GM19467 (cell line): ENCODE data around the gene C1QTNF1.

Experiments used
- ATAC-seq: cut with Tn5 transposase; IDR thresholded peaks from one replicate; pipeline ENCODE4 v1.9.1; 2021; ENCODE audit warnings: mild to moderate bottlenecking, moderate library complexity; ENCODE audit not compliant: unreplicated experiment

The C1QTNF1 gene

DNA sequence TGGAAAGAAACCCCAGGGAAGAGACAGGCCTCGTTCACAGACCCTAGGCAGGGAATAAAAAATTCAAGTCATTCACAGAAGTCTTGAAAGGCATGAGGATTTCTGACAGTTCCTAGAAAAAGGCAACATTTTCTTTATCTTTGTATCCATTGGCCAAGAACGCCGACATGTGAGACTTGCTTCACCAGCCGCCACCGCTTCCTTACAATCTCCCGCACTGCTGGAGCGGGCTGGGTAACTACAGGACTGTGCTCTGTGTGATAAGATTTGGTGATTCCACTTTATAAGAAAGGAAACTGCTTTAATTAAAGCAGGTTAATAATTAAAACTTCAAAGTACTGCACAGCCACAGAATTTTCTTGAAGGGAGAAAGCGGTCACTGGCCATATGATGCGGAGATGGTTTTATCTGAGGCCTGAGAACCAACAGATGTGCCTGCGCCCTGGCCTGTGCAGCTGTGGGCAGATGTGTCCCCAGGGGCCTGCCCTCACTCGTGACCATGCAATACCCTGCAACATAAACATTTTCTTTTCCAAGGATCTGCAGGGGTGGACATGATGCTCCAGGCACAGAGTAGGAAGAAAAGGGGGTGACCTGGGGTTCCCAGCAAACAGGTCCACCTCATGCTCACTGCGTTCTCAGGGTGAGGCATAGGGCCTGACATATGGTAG lies 31.3 kb upstream of the C1QTNF1 start:
- ATAC-seq: no peak

GRCh38 chr17:78993241-78993956 lies 30.6 kb upstream of the C1QTNF1 start:
- no peak for ATAC-seq

DNA sequence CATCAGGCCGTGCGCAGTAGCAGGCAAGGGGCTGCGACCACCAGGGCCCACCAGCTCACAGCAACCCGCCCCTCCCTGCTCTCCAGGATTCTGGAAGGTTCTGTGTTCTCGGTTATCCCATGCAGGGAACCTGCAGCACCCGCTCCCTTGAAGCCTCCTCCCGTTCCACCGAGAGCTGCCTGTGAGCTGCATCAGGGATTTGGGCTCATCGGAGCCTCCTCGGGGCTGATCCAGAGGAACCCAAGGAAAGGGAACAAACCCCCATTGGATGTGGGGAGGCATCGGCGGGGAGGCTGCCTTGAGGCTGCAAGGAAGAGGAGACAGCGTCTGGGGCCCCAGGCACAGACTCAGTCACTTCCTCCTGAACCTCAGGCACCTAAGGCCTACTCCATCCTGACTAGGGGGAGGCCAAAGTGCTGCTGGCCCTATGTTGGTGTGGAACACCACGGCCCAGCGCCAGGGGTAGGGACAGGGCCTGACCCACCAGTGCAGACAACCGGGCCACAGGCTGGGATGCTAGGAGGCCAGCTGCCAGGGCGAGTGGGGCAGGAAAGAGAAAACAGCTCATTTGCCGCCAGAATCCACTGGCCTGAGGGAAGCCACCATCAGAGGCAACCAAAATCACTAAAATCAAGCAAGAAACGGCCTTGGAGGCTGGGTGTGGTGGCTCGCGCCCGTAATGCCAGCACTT lies 29.8 kb upstream of the C1QTNF1 start:
- ATAC-seq: no peak

- ATAC-seq: no peak
Observed at GRCh38 chr17:78995022-78995760, 28.8 kb upstream of the C1QTNF1 start.

DNA sequence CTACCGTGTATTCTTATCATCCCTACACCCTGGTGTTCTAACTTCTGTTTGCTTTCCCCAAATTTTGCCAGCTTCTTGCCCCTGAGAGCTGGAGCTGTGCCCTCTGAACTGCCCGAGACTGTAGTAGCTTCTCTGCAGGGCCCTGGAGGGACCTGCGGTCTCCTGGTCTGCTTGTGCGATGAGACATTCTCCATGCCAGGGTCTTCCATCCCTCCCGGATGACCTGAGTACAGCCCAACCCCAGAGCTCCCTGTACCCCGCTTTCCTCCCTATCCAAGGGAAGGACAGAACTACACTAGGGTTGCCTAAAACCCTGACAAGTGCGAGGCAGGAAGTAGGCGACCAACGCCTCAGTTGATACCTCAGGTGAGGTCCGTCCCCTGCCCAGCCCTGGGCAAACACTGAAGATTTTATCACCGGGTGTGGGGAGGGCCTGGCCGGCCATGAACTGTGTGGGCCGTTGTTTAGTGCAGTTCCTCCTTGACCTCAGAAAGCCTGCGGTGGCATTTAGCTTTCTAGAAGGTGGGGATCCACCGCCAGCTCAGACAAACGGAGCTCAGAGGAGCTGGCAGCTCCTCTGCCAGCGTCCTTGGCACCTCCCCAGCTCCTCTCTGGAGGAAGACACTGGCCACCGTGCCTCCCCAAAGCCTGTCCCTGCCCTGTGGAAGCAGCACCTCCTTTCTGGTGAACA lies 28.1 kb upstream of the C1QTNF1 start:
- no peak for ATAC-seq

DNA sequence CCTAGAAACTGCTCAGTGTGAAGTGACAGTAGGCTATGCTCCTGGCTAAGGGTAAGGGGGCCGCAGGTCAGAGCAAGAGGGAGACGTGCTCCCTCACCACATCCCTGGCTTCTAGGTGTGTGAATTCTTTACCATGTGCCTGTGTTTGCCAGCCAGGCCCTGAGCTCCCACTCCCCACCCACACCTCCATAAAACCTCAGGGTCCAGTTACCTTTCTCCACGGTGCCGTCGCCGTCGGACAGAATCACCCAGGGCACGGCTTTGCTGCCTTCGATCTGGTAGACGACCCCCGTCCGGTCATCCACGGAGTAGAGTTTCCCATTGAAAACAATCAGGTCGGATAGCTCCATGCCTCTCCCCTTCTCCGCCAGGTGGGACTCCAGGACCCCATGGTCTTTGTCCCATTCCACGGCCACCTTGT lies 27.2 kb upstream of the C1QTNF1 start:
- no peak for ATAC-seq

- no peak for ATAC-seq
Observed at GRCh38 chr17:78997231-78997741, 26.7 kb upstream of the C1QTNF1 start.

- no peak for ATAC-seq
Observed at GRCh38 chr17:78997881-78998280, 26.1 kb upstream of the C1QTNF1 start.

GRCh38 chr17:78998311-78999055 lies 25.5 kb upstream of the C1QTNF1 start:
- ATAC-seq: no peak

- ATAC-seq: no peak
Observed at GRCh38 chr17:78999056-78999768, 24.8 kb upstream of the C1QTNF1 start.

DNA sequence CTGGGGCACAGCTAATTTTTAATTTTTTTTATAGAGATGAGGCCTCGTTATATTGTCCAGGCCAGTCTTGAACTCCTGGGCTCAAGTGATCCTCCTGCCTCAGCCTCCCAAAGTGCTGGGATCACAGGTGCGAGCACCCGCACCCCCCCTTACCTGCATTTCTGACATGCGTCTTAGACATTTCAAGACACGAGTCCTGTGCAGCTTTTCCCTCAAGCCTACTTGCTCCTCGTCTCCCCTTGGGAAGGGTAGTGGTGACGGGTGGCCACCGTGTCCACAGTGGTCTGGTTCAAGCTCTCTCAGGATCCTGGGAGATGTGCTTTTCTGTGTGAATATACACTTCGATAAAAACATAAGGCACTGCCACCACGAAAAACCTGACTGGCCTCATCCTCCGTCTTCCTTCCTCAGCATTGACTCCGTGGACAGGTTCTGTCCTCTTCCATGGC lies 24.0 kb upstream of the C1QTNF1 start:
- no peak for ATAC-seq

GRCh38 chr17:79000396-79001189 lies 23.4 kb upstream of the C1QTNF1 start:
- ATAC-seq: no peak

DNA sequence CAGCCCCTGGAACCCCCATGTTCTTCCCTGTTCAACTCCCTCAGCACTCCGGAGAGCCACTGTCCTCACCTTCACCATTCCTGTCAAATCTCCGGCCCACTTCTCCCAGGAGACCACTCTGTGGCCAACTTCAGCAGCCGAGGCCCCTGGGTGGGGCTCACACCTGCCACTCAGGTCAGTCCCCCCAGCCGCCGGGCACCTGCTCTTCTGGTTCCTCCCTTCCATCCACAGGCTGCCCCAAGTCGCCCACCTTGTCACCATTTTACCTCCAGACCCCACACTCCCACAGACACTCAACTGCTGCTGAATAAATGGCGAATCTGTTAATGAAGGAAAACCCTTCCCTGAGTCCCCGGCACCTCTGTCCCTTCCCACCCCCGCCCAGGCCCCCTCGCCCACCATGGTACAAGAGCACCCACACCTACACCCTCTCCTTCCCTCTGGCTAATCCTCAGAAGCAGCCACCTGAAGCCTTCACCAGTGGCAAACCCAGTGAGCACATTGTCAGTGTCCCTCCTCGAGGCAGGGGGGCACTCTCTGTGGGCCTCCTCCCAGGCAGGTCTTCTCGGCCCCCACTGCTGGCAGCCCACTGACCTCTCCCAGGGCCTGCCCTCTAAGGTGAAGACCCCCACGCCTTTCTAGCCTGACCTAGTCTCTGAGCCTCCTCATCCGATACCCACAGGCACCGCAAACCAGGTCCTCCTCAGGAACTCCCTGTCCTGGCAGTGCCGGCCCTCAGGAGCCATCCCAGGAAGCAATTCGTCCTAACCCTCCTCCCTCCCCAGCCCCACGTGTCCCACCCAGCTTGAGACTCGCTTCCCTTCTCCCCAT lies 22.6 kb upstream of the C1QTNF1 start:
- no peak for ATAC-seq

DNA sequence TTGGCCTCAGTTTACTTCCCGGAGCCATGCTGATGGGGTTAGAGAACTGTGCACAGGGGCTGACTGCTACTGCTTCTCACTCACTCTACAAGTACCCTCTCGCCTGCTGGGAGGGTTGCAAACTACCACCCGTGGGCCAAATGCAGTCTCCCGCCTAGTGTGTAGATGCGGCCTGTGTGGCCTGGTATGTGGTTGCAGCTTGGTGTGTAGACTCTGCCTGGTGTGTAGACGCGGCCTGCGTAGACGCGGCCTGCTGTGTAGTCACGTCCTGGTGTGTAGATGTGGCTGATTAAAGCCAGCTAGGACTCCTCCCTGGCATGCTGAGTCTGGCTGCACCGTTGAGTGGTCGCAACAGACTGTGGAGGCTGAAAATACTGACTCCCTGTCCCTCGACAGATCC lies 21.7 kb upstream of the C1QTNF1 start:
- no peak for ATAC-seq

DNA sequence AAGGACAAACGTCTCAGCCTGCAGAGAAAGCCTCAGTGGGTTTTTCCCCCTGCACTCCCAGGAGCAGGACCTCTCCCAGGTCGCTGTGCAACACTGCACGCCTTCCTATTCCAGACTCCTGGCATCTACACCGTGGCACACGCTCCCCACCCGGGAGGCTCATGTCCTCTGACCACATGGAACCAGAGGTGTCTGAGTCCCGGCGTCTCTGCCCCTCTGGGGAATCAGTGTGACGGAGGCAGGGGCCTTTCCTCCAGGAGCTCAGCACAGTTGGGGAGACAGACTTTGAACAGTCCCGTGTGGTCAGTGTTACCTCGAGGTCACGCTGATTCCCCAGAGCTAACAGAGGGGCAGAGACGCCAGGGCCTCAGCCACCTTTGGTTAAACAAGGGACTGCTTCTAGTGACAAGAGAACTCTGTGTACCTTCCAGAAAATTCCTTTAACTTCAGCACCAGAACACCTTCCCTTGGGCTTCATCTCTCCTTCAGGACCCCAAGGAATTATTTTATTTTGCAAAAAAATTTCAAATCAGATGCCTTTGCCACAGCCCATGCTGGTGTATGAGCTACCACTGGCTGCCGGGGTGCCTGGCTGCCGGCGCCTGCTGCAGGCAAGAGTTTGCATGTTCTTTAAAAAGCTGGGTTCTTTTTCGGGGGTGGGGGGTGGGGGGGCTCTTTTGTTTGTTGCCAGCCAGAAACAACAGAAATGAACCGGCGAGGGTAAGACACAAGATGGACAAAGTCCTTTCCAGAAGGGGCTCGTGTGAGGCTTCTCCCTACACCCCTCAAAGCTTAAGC lies 21.0 kb upstream of the C1QTNF1 start:
- ATAC-seq: no peak

- no peak for ATAC-seq
Observed at GRCh38 chr17:79003661-79004411, 20.1 kb upstream of the C1QTNF1 start.
